ENCODE measurements around the gene CTSZ.

The CTSZ gene

GRCh38 chr20:59007665-59008511 is 834 bp upstream of the CTSZ start:
- peak overlapping the region; percentile 17 for H3K4me3 ChIP-seq (replicated peaks; ENCODE audit: low read depth, low read length)
- DNase-seq (ENCODE audit: low read depth): no peak
- TF ChIP-seq, protein P1, sequence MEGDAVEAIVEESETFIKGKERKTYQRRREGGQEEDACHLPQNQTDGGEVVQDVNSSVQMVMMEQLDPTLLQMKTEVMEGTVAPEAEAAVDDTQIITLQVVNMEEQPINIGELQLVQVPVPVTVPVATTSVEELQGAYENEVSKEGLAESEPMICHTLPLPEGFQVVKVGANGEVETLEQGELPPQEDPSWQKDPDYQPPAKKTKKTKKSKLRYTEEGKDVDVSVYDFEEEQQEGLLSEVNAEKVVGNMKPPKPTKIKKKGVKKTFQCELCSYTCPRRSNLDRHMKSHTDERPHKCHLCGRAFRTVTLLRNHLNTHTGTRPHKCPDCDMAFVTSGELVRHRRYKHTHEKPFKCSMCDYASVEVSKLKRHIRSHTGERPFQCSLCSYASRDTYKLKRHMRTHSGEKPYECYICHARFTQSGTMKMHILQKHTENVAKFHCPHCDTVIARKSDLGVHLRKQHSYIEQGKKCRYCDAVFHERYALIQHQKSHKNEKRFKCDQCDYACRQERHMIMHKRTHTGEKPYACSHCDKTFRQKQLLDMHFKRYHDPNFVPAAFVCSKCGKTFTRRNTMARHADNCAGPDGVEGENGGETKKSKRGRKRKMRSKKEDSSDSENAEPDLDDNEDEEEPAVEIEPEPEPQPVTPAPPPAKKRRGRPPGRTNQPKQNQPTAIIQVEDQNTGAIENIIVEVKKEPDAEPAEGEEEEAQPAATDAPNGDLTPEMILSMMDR (IDR thresholded peaks at IDR 0.05; ENCODE audit: low read length, missing control alignments): no peak

DNA sequence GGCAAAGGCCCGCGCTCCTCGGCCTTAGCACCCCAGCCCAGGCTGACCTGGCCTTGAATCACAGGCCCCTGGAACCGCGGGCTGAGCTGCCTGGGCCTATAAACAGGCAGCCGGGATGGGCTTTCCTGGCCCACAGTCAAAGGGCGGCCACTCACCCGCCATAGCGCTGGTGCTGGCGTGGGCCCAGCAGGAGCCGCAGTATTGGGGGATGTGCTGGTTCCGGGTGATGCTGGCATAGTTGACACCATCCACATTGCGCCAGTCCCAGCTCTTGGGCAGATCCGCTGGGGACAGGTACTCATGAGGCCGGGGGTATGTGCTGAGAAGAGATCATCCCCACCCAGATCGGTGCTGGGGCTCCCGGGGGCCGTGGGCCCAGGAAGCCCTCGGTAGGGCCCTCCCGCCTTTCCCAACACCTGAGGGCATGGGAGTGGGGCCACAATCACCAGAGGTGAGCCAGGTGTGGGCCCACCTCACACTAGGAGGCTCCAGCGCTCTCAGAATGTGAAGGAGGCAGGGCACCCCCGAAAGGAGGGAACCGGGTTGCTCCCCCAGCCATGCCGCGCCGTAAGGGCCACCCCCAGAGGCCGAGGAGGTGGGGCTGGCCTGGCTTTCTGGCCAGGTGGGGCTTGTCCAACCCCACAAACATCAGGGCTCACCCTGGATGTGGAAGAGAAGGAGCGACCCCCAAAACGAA is 739 bp downstream of the CTSZ start:
- TF ChIP-seq, protein P1 (IDR thresholded peaks at IDR 0.05; ENCODE audit: low read length, missing control alignments): no peak
- no peak for DNase-seq (ENCODE audit: low read depth)
- H3K4me3 ChIP-seq (replicated peaks; ENCODE audit: low read depth, low read length): peak overlapping the region; percentile 65

- TF ChIP-seq, protein P1 (IDR thresholded peaks at IDR 0.05; ENCODE audit: low read length, missing control alignments): no peak
- peak overlapping the region; percentile 65 for H3K4me3 ChIP-seq (replicated peaks; ENCODE audit: low read depth, low read length)
- no peak for DNase-seq (ENCODE audit: low read depth)
Measured at GRCh38 chr20:59005523-59006166, 1.4 kb downstream of the CTSZ start.

DNA sequence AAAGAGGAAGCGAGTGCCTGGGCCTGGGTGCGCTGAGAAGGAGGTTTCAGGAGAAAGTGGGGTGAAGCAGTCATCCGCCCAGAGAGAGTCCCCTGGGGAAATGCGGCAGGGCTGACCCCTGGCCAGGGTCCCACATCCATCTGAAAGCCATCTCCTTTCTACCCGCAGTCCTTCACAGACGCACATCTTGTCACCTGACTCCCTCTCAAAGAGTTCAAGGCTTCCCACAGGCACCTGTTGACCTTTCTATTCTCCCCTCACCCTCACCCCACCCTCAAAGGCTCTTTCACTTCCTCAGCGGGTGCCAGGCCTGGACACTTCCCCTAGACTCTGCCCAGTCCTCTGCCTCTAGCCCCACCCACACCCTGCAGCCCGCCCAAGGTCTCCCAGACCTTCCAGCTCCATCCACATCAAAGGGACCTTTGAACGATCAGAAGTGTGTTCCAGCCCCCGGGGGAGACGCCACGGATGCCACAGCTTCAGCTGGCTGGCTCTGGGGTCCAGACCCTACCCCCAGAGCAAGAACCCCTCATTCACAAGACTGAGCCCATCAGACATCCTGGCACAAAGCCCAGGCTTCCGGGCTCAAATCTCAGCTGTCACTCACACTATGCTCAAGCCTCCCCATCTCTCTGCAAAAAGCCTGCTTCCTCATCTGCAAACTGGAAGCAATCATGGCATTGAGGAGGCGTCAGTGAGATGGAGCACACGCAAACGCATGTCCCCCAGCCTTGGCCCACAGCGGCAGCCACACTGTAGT is 2.1 kb downstream of the CTSZ start:
- H3K4me3 ChIP-seq (replicated peaks; ENCODE audit: low read depth, low read length): no peak overlapping the region
- TF ChIP-seq, protein P1 (IDR thresholded peaks at IDR 0.05; ENCODE audit: low read length, missing control alignments): no peak
- no peak for DNase-seq (ENCODE audit: low read depth)

GRCh38 chr20:59004493-59004762 is 2.6 kb downstream of the CTSZ start:
- TF ChIP-seq, protein P1 (IDR thresholded peaks at IDR 0.05; ENCODE audit: low read length, missing control alignments): no peak
- H3K4me3 ChIP-seq (replicated peaks; ENCODE audit: low read depth, low read length): no peak overlapping the region
- no peak for DNase-seq (ENCODE audit: low read depth)

DNA sequence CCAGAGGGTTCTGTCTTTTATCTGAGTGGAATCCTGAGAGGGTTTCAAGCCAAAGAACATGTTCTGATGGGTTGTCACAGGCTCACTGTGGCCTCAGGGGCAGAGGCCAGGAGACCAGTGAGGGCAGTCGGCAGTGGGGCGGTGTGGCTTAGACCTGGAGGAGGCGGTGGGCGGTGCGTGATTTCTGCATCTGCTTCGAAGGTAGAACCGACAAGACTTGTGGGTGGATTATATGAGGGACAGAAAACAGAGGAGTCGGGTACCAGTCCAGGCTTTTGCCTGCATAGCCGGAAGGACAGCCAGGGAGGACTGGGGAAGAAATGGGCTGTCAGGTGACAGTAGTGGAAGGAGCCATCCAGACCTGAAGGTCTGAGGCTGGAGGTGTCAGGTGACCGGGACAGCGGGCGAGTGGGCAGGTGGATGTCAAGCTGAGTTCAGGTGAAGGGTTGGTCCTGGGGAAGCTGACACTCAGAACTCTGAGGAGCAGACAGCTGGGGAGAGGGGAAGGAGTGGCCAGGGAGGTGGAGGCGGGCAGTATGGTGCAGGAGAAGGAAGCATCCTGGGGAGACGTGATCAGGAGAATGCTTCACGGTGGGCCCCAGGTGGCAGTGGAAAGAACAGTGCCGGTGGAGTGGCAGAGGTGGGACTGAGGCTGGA is 3.1 kb downstream of the CTSZ start:
- no peak overlapping the region for H3K4me3 ChIP-seq (replicated peaks; ENCODE audit: low read depth, low read length)
- no peak for DNase-seq (ENCODE audit: low read depth)

More for the DNA sequence above, 3.1 kb downstream of the CTSZ start:
- TF ChIP-seq, protein P1 (IDR thresholded peaks at IDR 0.05; ENCODE audit: low read length, missing control alignments): no peak

All from fibroblast of pulmonary artery (primary cell).